Putamen (tissue), 1 donor: Measurements from ENCODE around the gene PCDHGB3.
"Not testable (repeated sequence)": the region's sequence is repeated elsewhere in the genome, so short reads cannot be mapped to it uniquely, and the experiment has no call there.

Experiments used
- DNase-seq: peaks from one replicate; pipeline ENCODE4 v3.0.0-alpha.2; 2016; ENCODE audit warnings: low spot score

The PCDHGB3 gene

GRCh38 chr5:141359790-141360426 lies 10.1 kb upstream of the PCDHGB3 start, which contains the start of gene PCDHGB2:
Gene PCDHGB2, plus strand, starts transcription at chr5:141359994. Its CDS starts 142 bp downstream, at chr5:141360136.
- no peak for DNase-seq

- no peak for DNase-seq
These were observed 9.4 kb upstream of the PCDHGB3 start for GRCh38 chr5:141360685-141361084.

- DNase-seq = no peak
These were observed 7.3 kb upstream of the PCDHGB3 start for GRCh38 chr5:141362719-141363118.

GRCh38 chr5:141363952-141364660 lies 5.9 kb upstream of the PCDHGB3 start, which contains the start of gene PCDHGA5:
Gene PCDHGA5, plus strand, starts transcription at chr5:141364162. Its CDS starts 169 bp downstream, at chr5:141364331.
- no peak for DNase-seq

- DNase-seq = no peak
These were observed 3.8 kb upstream of the PCDHGB3 start for GRCh38 chr5:141366016-141366896.

- no peak for DNase-seq
These were observed 1.8 kb downstream of the PCDHGB3 start for GRCh38 chr5:141371572-141372475.

- DNase-seq = no peak
These were observed 3.8 kb downstream of the PCDHGB3 start, which contains the start of gene PCDHGA6 for GRCh38 chr5:141373673-141374317. Gene PCDHGA6, plus strand, starts transcription at chr5:141373891. Its CDS starts 193 bp downstream, at chr5:141374084.

- no peak for DNase-seq
These were observed 4.6 kb downstream of the PCDHGB3 start for GRCh38 chr5:141374627-141375026.

- DNase-seq = not testable (repeated sequence)
These were observed 5.6 kb downstream of the PCDHGB3 start for GRCh38 chr5:141375444-141376155.

GRCh38 chr5:141382469-141383294 lies 12.6 kb downstream of the PCDHGB3 start, which contains the start of gene PCDHGA7:
Gene PCDHGA7, plus strand, starts transcription at chr5:141382742. Its CDS starts 158 bp downstream, at chr5:141382900.
- DNase-seq = no peak

GRCh38 chr5:141383345-141383744 lies 13.3 kb downstream of the PCDHGB3 start:
- DNase-seq = no peak

GRCh38 chr5:141384471-141385267 lies 14.6 kb downstream of the PCDHGB3 start:
- DNase-seq = no peak

- not testable (repeated sequence) for DNase-seq
These were observed 17.7 kb downstream of the PCDHGB3 start, which contains the start of gene PCDHGB4 for GRCh38 chr5:141387557-141388311. Gene PCDHGB4, plus strand, starts transcription at chr5:141387698. Its CDS starts 187 bp downstream, at chr5:141387885.

GRCh38 chr5:141388661-141389060 lies 18.6 kb downstream of the PCDHGB3 start:
- DNase-seq = no peak

- no peak for DNase-seq
These were observed 19.4 kb downstream of the PCDHGB3 start for GRCh38 chr5:141389153-141390042.
